Loucy (cell line): ENCODE results near the gene FBXL15.

Source experiments
- H2AFZ ChIP-seq: fragments of 200-600 bp; sonication (generic); 2 replicates; pipeline ENCODE4 v1.6.0; 2016; ENCODE audit warnings: antibody characterized with exemption, mild to moderate bottlenecking, low read length, moderate library complexity
- H3F3A ChIP-seq: fragments of 200-600 bp; 2 replicates; pipeline ENCODE4 v1.6.0; 2016; ENCODE audit warnings: antibody characterized with exemption, low read depth, mild to moderate bottlenecking
- H3K27me3 ChIP-seq: fragments of 200-600 bp; sonication (generic); 2 replicates; pipeline ENCODE4 v1.6.1; 2014; ENCODE audit warnings: low read length, mild to moderate bottlenecking; ENCODE audit not compliant: insufficient read depth, poor library complexity, severe bottlenecking
- H3K36me3 ChIP-seq: fragments of 200-600 bp; sonication (generic); 2 replicates; pipeline ENCODE4 v1.6.1; 2016; ENCODE audit warnings: low read length; ENCODE audit not compliant: insufficient read depth
- H3K4me1 ChIP-seq: fragments of 200-600 bp; sonication (generic); 2 replicates; pipeline ENCODE4 v1.5.1; 2014; ENCODE audit warnings: low read length, mild to moderate bottlenecking; ENCODE audit not compliant: insufficient read depth, poor library complexity, severe bottlenecking
- H3K4me2 ChIP-seq: fragments of 200-600 bp; sonication (generic); 2 replicates; pipeline ENCODE4 v1.6.0; 2014; ENCODE audit warnings: antibody characterized with exemption, low read length, low read depth, mild to moderate bottlenecking; ENCODE audit not compliant: poor library complexity, severe bottlenecking
- H3K4me3 ChIP-seq: fragments of 200-600 bp; sonication (generic); 2 replicates; pipeline ENCODE4 v1.5.1; 2014; ENCODE audit warnings: low read length, mild to moderate bottlenecking, mixed read lengths; ENCODE audit not compliant: poor library complexity, severe bottlenecking
- H3K79me2 ChIP-seq: fragments of 200-600 bp; sonication (generic); 2 replicates; pipeline ENCODE4 v1.6.1; 2014; ENCODE audit warnings: low read length; ENCODE audit not compliant: insufficient read depth
- H3K9ac ChIP-seq: fragments of 200-600 bp; sonication (generic); 2 replicates; pipeline ENCODE4 v1.6.0; 2014; ENCODE audit warnings: mild to moderate bottlenecking, low read depth, low read length, moderate library complexity; ENCODE audit not compliant: poor library complexity, severe bottlenecking
- H3K9me2 ChIP-seq: fragments of 200-600 bp; sonication (generic); replicated peaks from 2 replicates; pipeline ENCODE4 v1.6.1; 2016; ENCODE audit warnings: low read depth, low read length, mixed read lengths
- H3K9me3 ChIP-seq: fragments of 200-600 bp; sonication (generic); 2 replicates; pipeline ENCODE4 v1.6.1; 2014; ENCODE audit warnings: mild to moderate bottlenecking, antibody characterized with exemption, low read length, low read depth; ENCODE audit not compliant: insufficient read depth
- H4K20me1 ChIP-seq: fragments of 200-600 bp; sonication (generic); 2 replicates; pipeline ENCODE4 v1.6.0; 2014; ENCODE audit warnings: antibody characterized with exemption, low read length, mild to moderate bottlenecking; ENCODE audit not compliant: insufficient read depth, poor library complexity, severe bottlenecking
- EZH2phosphoT487 ChIP-seq: fragments of 200-600 bp; IDR thresholded peaks from 2 replicates; pipeline ENCODE4 v1.6.1; 2018; ENCODE audit warnings: antibody characterized with exemption, mild to moderate bottlenecking, moderate library complexity, borderline replicate concordance
- TF ChIP-seq, protein P1 (sequence below): fragments of 200-600 bp; sonication (generic); conservative IDR thresholded peaks from 2 replicates; pipeline ENCODE4 v1.5.1; 2014; ENCODE audit warnings: mild to moderate bottlenecking, antibody characterized with exemption, low read length

Gene FBXL15

GRCh38 chr10:102401735-102402511 is 18.7 kb upstream of the FBXL15 start:
- H3K9me2 ChIP-seq: no peaks in the 10 kb centered on the region
- H3K36me3 ChIP-seq: peaks cover 7% of the 10 kb centered on the region; the same call in 1 of the 2 replicates
- H3K9me3 ChIP-seq: no peaks in the 10 kb centered on the region
- no peak overlapping the region for H3K9ac ChIP-seq
- peaks cover 8% of the 10 kb centered on the region for H3K4me1 ChIP-seq
- TF ChIP-seq, protein P1, sequence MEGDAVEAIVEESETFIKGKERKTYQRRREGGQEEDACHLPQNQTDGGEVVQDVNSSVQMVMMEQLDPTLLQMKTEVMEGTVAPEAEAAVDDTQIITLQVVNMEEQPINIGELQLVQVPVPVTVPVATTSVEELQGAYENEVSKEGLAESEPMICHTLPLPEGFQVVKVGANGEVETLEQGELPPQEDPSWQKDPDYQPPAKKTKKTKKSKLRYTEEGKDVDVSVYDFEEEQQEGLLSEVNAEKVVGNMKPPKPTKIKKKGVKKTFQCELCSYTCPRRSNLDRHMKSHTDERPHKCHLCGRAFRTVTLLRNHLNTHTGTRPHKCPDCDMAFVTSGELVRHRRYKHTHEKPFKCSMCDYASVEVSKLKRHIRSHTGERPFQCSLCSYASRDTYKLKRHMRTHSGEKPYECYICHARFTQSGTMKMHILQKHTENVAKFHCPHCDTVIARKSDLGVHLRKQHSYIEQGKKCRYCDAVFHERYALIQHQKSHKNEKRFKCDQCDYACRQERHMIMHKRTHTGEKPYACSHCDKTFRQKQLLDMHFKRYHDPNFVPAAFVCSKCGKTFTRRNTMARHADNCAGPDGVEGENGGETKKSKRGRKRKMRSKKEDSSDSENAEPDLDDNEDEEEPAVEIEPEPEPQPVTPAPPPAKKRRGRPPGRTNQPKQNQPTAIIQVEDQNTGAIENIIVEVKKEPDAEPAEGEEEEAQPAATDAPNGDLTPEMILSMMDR: no peak
- TF ChIP-seq EZH2phosphoT487: no peak
- H3K79me2 ChIP-seq: peaks cover 2% of the 10 kb centered on the region; the same call in 1 of the 2 replicates
- no peaks in the 10 kb centered on the region for H3K27me3 ChIP-seq
- no peak overlapping the region for H2AFZ ChIP-seq
- no peaks in the 10 kb centered on the region for H3F3A ChIP-seq
- no peak overlapping the region for H3K4me2 ChIP-seq
- no peaks in the 10 kb centered on the region for H4K20me1 ChIP-seq
- H3K4me3 ChIP-seq: no peak overlapping the region

GRCh38 chr10:102402512-102402896 is 18.1 kb upstream of the FBXL15 start:
- no peaks in the 10 kb centered on the region for H4K20me1 ChIP-seq
- no peaks in the 10 kb centered on the region for H3K79me2 ChIP-seq
- no peak overlapping the region for H3K4me2 ChIP-seq
- H3K9ac ChIP-seq: no peak overlapping the region
- peaks cover 5% of the 10 kb centered on the region for H3K4me1 ChIP-seq
- H3K4me3 ChIP-seq: no peak overlapping the region
- no peaks in the 10 kb centered on the region for H3F3A ChIP-seq
- TF ChIP-seq, protein P1: no peak
- no peak for TF ChIP-seq EZH2phosphoT487
- H3K36me3 ChIP-seq: peaks cover 7% of the 10 kb centered on the region; the same call in 1 of the 2 replicates
- H2AFZ ChIP-seq: no peak overlapping the region
- H3K27me3 ChIP-seq: no peaks in the 10 kb centered on the region
- H3K9me2 ChIP-seq: no peaks in the 10 kb centered on the region
- H3K9me3 ChIP-seq: no peaks in the 10 kb centered on the region

DNA sequence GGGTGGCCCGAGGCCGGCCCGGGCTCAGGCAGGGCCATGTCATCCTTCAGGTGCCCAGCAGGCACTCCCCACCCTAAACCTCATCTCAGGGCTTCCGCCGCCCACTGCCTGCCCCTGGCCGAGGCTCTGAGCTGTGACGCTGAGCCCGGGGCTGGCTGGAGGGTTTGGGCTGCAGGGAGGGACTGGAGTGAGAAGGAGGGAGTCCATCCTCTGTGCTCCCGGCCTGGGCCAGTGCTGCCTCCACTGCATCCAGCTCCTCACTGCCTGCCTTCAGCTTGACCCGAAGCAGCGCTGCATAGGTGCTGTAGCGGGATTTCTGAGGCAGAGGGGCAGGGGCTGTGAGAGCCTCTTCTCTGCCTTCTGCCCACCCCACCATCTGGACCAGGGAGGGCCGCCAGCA is 17.5 kb upstream of the FBXL15 start:
- Histone ChIP-seq H3K9me2 (no peaks in the 10 kb centered on the region), H3K79me2 (no peaks in the 10 kb centered on the region), H3K4me1 (peaks cover 5% of the 10 kb centered on the region), H3K9me3 (no peaks in the 10 kb centered on the region), H4K20me1 (no peaks in the 10 kb centered on the region), H3K4me3 (no peak overlapping the region), H2AFZ (no peak overlapping the region), H3F3A (no peaks in the 10 kb centered on the region), H3K36me3 (peaks cover 3% of the 10 kb centered on the region; the same call in 1 of the 2 replicates), H3K27me3 (no peaks in the 10 kb centered on the region), H3K9ac (no peak overlapping the region), H3K4me2 (no peak overlapping the region)
- TF ChIP-seq, protein P1: no peak
- TF ChIP-seq EZH2phosphoT487: no peak
